ENCODE measurements around the gene RAB25.
"Not testable (repeated sequence)": the region's sequence is repeated elsewhere in the genome, so short reads cannot be mapped to it uniquely, and the experiment has no call there.

Gene RAB25

DNA sequence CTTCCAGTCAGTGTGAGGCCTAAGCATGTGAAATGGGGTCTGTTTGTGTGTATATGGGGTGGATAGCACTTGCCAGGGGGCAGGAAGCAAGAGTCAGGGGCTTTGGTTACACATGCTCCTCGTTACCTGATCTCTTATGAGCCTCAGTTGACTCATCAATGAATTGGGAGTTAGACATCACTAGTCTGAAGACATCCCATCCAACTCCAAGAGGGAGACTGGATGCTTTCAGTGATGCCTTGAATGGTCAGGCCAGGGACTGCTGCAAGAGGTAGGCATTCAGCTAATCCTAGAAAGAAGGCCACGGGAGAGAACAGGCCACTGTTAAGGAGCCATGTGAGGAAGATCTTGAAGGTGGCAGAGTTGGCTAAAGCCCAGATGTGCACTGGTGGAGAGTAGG lies 6.3 kb downstream of the RAB25 start:
- TF ChIP-seq, protein P1, sequence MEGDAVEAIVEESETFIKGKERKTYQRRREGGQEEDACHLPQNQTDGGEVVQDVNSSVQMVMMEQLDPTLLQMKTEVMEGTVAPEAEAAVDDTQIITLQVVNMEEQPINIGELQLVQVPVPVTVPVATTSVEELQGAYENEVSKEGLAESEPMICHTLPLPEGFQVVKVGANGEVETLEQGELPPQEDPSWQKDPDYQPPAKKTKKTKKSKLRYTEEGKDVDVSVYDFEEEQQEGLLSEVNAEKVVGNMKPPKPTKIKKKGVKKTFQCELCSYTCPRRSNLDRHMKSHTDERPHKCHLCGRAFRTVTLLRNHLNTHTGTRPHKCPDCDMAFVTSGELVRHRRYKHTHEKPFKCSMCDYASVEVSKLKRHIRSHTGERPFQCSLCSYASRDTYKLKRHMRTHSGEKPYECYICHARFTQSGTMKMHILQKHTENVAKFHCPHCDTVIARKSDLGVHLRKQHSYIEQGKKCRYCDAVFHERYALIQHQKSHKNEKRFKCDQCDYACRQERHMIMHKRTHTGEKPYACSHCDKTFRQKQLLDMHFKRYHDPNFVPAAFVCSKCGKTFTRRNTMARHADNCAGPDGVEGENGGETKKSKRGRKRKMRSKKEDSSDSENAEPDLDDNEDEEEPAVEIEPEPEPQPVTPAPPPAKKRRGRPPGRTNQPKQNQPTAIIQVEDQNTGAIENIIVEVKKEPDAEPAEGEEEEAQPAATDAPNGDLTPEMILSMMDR (conservative IDR thresholded peaks at IDR 0.05): no peak
- no peak for TF ChIP-seq ZFX (IDR thresholded peaks at IDR 0.05)
- H3K27ac ChIP-seq: no peak overlapping the region

DNA sequence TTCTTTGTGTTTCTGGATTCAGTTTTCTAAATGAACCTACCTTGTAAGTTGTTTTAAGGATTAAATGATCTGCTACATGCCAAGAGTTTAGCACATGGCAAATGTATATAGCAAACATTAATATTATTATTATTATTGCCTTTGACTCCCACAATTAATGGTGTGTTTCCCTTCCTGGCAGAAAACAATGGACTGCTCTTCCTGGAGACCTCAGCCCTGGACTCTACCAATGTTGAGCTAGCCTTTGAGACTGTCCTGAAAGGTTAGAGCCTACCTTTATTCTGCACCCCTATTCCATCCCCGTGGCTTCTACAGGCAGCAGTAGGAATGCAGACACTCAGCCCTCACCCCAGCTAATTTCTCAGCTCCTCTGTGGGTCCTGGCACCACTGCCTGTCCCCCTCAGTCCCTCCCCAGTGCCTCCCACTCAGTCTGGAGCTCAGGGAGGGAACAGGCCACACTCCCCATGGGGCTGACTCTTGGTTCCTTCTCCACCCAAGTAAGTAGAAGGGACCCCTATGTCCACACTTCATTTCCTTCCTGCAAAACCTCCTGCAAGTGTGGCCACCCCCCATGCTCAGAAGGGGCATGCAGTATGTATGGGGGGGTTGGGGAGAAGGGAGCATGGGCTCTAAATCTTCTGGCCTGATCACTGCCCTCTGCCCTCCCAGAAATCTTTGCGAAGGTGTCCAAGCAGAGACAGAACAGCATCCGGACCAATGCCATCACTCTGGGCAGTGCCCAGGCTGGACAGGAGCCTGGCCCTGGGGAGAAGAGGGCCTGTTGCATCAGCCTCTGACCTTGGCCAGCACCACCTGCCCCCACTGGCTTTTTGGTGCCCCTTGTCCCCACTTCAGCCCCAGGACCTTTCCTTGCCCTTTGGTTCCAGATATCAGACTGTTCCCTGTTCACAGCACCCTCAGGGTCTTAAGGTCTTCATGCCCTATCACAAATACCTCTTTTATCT lies 8.8 kb downstream of the RAB25 start:
- no peak overlapping the region for H3K27ac ChIP-seq
- no peak for TF ChIP-seq ZFX (IDR thresholded peaks at IDR 0.05)
- TF ChIP-seq, protein P1 (conservative IDR thresholded peaks at IDR 0.05): no peak

DNA sequence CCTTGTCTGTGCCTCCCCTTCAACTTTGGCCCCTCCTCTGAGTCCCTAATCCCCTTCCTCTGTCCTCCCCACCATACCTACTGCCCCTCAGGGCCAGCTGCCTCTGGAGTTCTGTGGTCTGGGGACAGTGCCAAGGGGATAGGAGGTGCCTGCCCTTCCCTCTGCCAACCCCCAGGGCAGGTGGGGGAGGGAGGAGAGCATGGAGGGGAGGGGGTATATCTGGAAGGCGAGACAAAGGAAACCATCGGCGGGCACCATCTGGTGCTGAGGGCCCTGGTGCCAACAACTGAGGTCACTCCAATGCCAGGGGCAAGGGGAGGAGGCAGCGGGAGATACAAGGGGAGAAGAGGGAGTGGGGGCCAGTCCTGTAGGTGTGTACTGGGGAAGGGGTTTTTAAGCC lies 9.6 kb downstream of the RAB25 start:
- H3K27ac ChIP-seq: no peak overlapping the region
- TF ChIP-seq, protein P1 (conservative IDR thresholded peaks at IDR 0.05): no peak
- no peak for TF ChIP-seq ZFX (IDR thresholded peaks at IDR 0.05)

DNA sequence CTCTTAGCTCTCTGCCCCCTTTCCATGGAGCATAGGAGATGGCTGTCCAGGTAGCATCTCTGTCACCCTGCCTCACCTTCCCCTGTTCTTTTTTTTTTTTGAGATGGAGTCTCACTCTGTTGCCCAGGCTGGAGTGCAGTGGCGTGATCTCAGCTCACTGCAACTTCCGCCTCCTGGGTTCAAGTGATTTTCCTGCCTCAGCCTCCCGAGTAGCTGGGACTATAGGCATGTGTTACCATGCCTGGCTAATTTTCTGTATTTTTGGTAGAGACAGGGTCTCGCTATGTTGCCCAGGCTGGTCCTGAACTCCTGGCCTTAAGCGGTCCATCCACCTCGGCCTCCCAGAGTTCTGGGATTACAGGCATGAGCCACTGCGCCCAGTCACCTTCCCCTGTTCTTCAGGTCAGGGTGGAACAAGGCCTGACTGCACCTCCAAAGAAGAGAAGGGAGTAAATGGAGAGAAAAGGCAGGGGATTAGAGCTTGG lies 10.4 kb downstream of the RAB25 start:
- H3K27ac ChIP-seq: not testable (repeated sequence)

DNA sequence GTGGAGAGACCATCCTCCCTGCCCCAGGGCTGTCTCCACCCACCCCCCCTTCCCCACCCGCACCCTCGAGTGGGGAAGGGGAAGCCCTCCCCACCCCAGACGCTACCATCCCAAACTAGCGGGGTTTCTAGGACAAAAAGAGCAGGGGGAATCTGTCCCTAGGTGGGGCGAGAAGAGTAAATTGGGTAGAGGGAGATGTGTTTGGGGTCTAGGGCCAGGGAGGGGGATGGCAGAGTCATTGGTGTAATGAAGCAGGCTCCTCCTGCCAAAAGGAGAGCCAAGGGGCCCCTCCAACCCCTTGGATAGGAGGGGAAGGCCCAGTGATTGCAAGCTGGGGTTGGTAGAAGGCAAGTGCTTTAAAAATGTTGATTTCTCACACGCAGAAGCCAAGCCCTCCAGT lies 11.3 kb downstream of the RAB25 start:
- no peak overlapping the region for H3K27ac ChIP-seq
- TF ChIP-seq, protein P1 (conservative IDR thresholded peaks at IDR 0.05): no peak
- no peak for TF ChIP-seq ZFX (IDR thresholded peaks at IDR 0.05)

DNA sequence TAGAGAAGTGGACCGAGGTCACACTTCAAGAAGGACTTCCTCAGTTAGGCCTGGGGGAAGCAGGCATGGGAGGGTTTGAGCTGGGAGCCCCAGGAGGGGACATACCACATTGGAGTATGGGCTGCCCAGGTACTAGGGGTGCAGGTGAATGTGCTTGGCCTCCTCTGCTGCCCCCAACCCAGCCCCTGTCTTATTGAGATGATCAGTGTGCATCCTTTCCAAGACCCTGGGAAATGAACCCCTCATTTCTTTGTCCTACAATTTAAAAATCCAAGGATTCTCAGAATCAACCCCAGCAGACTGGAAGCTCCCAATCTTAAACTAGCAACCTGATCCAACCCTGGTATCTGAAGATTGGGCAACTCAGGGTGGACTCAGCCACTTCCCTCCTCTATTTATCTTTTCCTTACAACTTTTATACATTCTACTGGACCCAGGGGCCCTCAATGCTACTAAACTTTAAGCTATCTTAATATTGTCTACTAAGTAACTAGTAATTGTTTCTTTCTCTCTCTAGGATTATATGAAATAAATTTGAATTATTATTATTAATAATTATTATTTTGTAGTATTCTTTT lies 12.2 kb downstream of the RAB25 start:
- no peak overlapping the region for H3K27ac ChIP-seq
- TF ChIP-seq, protein P1 (conservative IDR thresholded peaks at IDR 0.05): no peak
- TF ChIP-seq ZFX (IDR thresholded peaks at IDR 0.05): no peak

DNA sequence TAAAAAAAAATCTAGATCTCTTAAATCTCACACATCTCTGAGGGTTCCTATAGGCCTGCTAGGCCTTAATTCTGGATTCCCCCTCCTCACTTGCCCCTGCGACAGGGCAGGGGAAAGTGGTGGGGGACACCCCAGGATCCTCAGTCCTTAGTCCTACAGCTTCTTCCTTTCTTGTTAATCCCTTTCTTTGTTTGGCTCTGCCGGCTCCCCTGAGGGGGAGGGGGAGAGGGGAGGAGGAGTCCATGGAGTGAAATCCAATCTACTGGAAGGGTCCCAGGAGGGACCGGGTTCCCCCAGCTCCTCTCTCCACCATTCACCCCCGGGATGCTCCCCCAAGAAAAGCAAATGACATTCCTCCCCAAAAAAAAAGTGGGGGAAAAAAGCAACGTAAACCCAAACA lies 12.8 kb downstream of the RAB25 start:
- H3K27ac ChIP-seq: no peak overlapping the region
- no peak for TF ChIP-seq ZFX (IDR thresholded peaks at IDR 0.05)
- TF ChIP-seq, protein P1 (conservative IDR thresholded peaks at IDR 0.05): no peak

All from C4-2B (cell line).